OCI-LY3 (cell line): Measurements from ENCODE around the gene PREP.

Experiments used
- CTCF ChIP-seq: fragments of 200-600, 300-600 bp; sonication (generic); IDR thresholded peaks from 2 replicates; pipeline ENCODE4 v1.5.1; 2014; ENCODE audit warnings: antibody characterized with exemption, low read length, low read depth
- EZH2phosphoT487 ChIP-seq: fragments of 200-600 bp; shearing (Covaris generic); IDR thresholded peaks from 2 replicates; pipeline ENCODE4 v1.6.1; 2018; ENCODE audit warnings: antibody characterized with exemption, mixed run types, low read depth

- TF ChIP-seq CTCF = no peak
- no peak for TF ChIP-seq EZH2phosphoT487
Observed at GRCh38 chr6:105257340-105257739, 145.5 kb downstream of the PREP start.
